ENCODE results near the gene SPTBN5. TPM values are rescaled to one million over a fixed set of nuclear protein-coding genes. Genes with fewer than 3 reads are reported as not detected.

Gene SPTBN5
- total RNA-seq, 2 experiments from 2014 or later: 0.03 to 0.17 TPM

DNA sequence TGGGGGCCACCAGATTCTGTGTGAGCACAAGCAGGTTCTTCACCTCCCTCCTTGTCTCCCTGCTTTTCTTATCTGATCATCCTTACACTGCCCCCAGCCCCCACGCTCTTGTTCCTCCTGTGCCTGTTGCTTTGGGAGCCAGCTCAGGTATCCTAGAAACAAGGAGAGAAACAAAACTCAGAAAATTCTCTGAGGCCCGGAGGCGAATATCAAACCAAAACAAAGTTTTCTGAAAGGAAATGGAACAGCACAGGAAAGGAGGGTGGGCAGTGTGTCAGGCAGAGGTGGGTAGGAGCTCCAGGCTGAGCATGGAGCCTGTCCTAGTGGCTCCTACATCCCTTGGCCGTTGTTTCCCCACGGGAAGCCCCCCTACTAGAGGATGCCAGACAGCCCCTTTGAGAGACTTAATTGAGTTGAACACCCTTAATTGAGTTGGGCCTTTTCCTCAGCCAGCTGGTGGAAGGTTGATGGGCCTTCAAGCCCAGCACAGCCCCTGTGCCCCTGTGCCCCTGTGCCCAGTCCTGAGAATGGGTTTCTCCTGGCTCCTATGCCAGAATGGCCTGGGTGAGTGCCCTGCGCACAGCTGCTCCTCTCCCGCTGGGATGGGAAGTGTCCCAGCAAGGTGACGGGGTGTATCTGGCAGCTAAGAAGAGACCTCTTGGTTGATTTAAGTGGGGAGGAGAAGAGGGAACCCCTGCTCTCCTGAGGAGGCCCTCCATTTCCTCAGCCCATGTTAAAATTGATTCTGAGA, 88.8 kb downstream of the SPTBN5 start:
- intact Hi-C loops (cut with micrococcal nuclease; ENCODE audit: unreplicated experiment): no loop called here
- peaks cover 18% of the 10 kb centered on the region for H3K36me3 ChIP-seq (ENCODE audit: insufficient read depth, low read length)
- H3K4me1 ChIP-seq (ENCODE audit: insufficient read depth, low read length, poor library complexity, severe bottlenecking): peaks cover 8% of the 10 kb centered on the region
- H3K4me3 ChIP-seq (ENCODE audit: low read depth, low read length, poor library complexity, severe bottlenecking): no peak overlapping the region
- TF ChIP-seq, protein P1, sequence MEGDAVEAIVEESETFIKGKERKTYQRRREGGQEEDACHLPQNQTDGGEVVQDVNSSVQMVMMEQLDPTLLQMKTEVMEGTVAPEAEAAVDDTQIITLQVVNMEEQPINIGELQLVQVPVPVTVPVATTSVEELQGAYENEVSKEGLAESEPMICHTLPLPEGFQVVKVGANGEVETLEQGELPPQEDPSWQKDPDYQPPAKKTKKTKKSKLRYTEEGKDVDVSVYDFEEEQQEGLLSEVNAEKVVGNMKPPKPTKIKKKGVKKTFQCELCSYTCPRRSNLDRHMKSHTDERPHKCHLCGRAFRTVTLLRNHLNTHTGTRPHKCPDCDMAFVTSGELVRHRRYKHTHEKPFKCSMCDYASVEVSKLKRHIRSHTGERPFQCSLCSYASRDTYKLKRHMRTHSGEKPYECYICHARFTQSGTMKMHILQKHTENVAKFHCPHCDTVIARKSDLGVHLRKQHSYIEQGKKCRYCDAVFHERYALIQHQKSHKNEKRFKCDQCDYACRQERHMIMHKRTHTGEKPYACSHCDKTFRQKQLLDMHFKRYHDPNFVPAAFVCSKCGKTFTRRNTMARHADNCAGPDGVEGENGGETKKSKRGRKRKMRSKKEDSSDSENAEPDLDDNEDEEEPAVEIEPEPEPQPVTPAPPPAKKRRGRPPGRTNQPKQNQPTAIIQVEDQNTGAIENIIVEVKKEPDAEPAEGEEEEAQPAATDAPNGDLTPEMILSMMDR (conservative IDR thresholded peaks at IDR 0.05; ENCODE audit: low read length): no peak
- TF ChIP-seq EZH2phosphoT487 (IDR thresholded peaks at IDR 0.05; ENCODE audit: borderline replicate concordance, low read depth, low read length): no peak
- no peak for DNase-seq (ENCODE audit: low spot score)
- no peak overlapping the region for H3K27ac ChIP-seq (ENCODE audit: low read depth, low read length, poor library complexity, severe bottlenecking)
- H3K4me2 ChIP-seq (ENCODE audit: low read length): no peak overlapping the region
- no peaks in the 10 kb centered on the region for H3K79me2 ChIP-seq (ENCODE audit: insufficient read depth, low read depth, low read length)
- no TSS peak for BruUV-seq (replicated peaks)
- no peak overlapping the region for H2AFZ ChIP-seq (ENCODE audit: low read length)
- no peaks in the 10 kb centered on the region for H4K20me1 ChIP-seq (ENCODE audit: insufficient read depth, low read length)
- H3K9me2 ChIP-seq (ENCODE audit: insufficient read depth, low read length): no peaks in the 10 kb centered on the region
- peaks cover 16% of the 10 kb centered on the region for H3K9me3 ChIP-seq (ENCODE audit: low read length)
- ChIA-PET POLR2A (no interaction called here), CTCF (ENCODE audit: unreplicated experiment) (no interaction called here)

DNA sequence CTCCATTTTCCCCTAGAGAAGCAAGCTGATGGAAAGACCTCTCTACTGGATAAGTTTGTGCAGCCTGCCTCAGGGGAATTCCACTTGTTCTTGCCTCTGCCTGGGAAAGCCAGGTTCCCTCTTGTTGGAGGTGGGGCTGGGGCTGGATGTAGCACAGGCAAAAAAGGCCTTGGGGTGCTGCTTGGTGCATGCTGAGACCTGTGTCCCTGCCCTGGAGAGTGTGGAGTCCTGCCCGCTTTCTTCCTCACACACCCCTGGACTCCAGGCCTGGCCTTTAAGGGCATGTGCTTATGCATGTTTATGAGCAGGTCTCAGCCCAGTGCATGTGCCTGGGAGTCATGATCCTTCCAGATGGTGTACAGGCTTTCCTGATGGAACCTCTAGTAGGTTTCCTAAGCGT, 89.5 kb downstream of the SPTBN5 start:
- intact Hi-C loops (cut with micrococcal nuclease; ENCODE audit: unreplicated experiment): no loop called here
- H4K20me1 ChIP-seq (ENCODE audit: insufficient read depth, low read length): no peaks in the 10 kb centered on the region
- no TSS peak for BruUV-seq (replicated peaks)
- ChIA-PET CTCF (ENCODE audit: unreplicated experiment) (no interaction called here), POLR2A (no interaction called here)
- peaks cover 2% of the 10 kb centered on the region for H3K4me1 ChIP-seq (ENCODE audit: insufficient read depth, low read length, poor library complexity, severe bottlenecking)
- no peak overlapping the region for H3K4me3 ChIP-seq (ENCODE audit: low read depth, low read length, poor library complexity, severe bottlenecking)
- no peak overlapping the region for H3K4me2 ChIP-seq (ENCODE audit: low read length)
- no peak for DNase-seq (ENCODE audit: low spot score)
- no peaks in the 10 kb centered on the region for H3K79me2 ChIP-seq (ENCODE audit: insufficient read depth, low read depth, low read length)
- peaks cover 16% of the 10 kb centered on the region for H3K9me3 ChIP-seq (ENCODE audit: low read length)
- H3K27ac ChIP-seq (ENCODE audit: low read depth, low read length, poor library complexity, severe bottlenecking): no peak overlapping the region
- H3K9me2 ChIP-seq (ENCODE audit: insufficient read depth, low read length): no peaks in the 10 kb centered on the region
- H2AFZ ChIP-seq (ENCODE audit: low read length): no peak overlapping the region
- TF ChIP-seq, protein P1 (conservative IDR thresholded peaks at IDR 0.05; ENCODE audit: low read length): no peak
- TF ChIP-seq EZH2phosphoT487 (IDR thresholded peaks at IDR 0.05; ENCODE audit: borderline replicate concordance, low read depth, low read length): no peak
- H3K36me3 ChIP-seq (ENCODE audit: insufficient read depth, low read length): peaks cover 19% of the 10 kb centered on the region

DNA sequence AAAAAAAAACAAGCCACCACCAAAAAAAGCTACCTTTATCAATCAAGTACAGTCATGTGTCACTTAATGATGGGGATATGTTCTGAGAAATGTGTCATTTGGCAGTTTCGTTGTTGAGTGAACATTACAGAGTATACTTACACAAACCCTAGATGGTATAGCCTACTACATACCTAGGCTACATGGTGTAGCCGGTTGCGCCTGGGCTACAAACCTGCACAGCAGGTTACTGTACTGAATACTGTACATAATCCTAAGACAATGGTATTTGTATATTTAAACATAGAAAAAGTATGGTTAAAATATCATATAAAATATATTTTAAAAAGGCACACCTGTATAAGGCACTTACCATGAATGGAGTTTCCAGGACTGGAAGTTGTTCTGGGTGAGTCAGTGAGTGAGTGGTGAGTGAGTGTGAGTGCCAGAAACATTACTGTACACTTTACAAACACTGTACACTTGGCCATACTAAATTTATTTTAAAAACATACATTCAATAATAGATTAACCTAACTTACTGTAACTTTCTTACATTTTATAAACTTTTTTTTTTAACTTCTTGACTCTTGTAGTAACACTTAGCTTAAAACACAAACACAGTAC, 91.9 kb downstream of the SPTBN5 start:
- Histone ChIP-seq H3K9me3 (ENCODE audit: low read length) (peaks cover 16% of the 10 kb centered on the region), H3K9me2 (ENCODE audit: insufficient read depth, low read length) (no peaks in the 10 kb centered on the region), H3K27ac (ENCODE audit: low read depth, low read length, poor library complexity, severe bottlenecking) (no peak overlapping the region), H3K79me2 (ENCODE audit: insufficient read depth, low read depth, low read length) (no peaks in the 10 kb centered on the region), H3K4me1 (ENCODE audit: insufficient read depth, low read length, poor library complexity, severe bottlenecking) (peaks cover 5% of the 10 kb centered on the region), H4K20me1 (ENCODE audit: insufficient read depth, low read length) (no peaks in the 10 kb centered on the region), H3K4me2 (ENCODE audit: low read length) (no peak overlapping the region), H3K36me3 (ENCODE audit: insufficient read depth, low read length) (peaks cover 19% of the 10 kb centered on the region), H2AFZ (ENCODE audit: low read length) (no peak overlapping the region), H3K4me3 (ENCODE audit: low read depth, low read length, poor library complexity, severe bottlenecking) (no peak overlapping the region)
- ChIA-PET CTCF (ENCODE audit: unreplicated experiment) (no interaction called here), POLR2A (interaction anchor here (0.6 to 1.1 kb wide), 4 partner anchors 15 to 33 kb away, joined by 3 to 5 read pairs (median 3); no protein-coding TSS in a partner anchor)
- BruUV-seq (replicated peaks): no TSS peak
- peak; percentile 81 for DNase-seq (ENCODE audit: low spot score)
- intact Hi-C loops (cut with micrococcal nuclease; ENCODE audit: unreplicated experiment): no loop called here
- TF ChIP-seq, protein P1 (conservative IDR thresholded peaks at IDR 0.05; ENCODE audit: low read length): no peak
- no peak for TF ChIP-seq EZH2phosphoT487 (IDR thresholded peaks at IDR 0.05; ENCODE audit: borderline replicate concordance, low read depth, low read length)
